Measurements from ENCODE around the gene HAX1. TPM values are rescaled to one million over a fixed set of nuclear protein-coding genes. Genes with fewer than 3 reads are reported as not detected.

HAX1 gene
- total RNA-seq, 1 donor from 2014 or later = 107 TPM

Other genes starting within 250 kb of the HAX1 start
- gene NUP210L, start 117.6 kb upstream of the HAX1 start, total RNA-seq = under 0.01 and 0.20 TPM in 2 replicates
- gene TPM3, start 80.5 kb upstream of the HAX1 start, total RNA-seq = 297 and 300 TPM in 2 replicates
- gene CFAP141, start 66.3 kb upstream of the HAX1 start, total RNA-seq = not detected in 2 replicates
- gene UBAP2L, start 51.7 kb upstream of the HAX1 start, total RNA-seq = 30.1 and 34.3 TPM in 2 replicates
- gene AQP10, start 48.5 kb downstream of the HAX1 start, total RNA-seq = under 0.01 TPM in 1 of 2 replicates, not detected in the other
- gene ATP8B2, start 52.9 kb downstream of the HAX1 start, total RNA-seq = 38.4 and 54.4 TPM in 2 replicates
- gene IL6R, start 132.7 kb downstream of the HAX1 start, total RNA-seq = 7.6 and 9.7 TPM in 2 replicates
- 3.5 and 5.0 TPM in 2 replicates for gene TDRD10, start 229.6 kb downstream of the HAX1 start, total RNA-seq
- gene SHE, start 229.8 kb downstream of the HAX1 start, total RNA-seq = 62.3 and 91.7 TPM in 2 replicates

All from lung microvascular endothelial cell (primary cell).